GM12874 (cell line): ENCODE results near the gene CEACAM20.

Experiments
- TF ChIP-seq, protein P1 (sequence below): IDR thresholded peaks from 2 replicates; pipeline ENCODE4 v1.5.1; 2011; ENCODE audit warnings: low read depth, mild to moderate bottlenecking, control low read depth, low read length, moderate library complexity; ENCODE audit not compliant: insufficient read depth

The CEACAM20 gene

DNA sequence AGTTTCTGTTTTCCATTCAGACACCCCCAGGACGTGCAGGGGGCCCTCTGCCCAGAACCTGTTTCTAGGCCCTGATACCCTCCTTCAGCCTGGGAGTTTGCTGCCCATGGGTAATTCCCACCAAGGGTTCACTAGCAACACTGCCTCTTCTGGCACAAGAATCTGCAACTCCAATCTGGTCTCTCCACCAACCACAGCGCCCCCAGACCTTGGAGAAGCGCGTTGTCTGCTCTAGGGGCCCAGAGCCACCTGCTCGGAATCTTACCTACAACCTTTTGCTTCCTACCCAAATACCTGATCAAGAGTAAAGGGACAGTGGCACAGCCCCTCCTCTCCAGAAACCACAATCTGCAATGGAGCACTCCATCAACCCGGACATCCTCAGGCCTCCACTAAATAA, 29.9 kb downstream of the CEACAM20 start:
- TF ChIP-seq, protein P1, sequence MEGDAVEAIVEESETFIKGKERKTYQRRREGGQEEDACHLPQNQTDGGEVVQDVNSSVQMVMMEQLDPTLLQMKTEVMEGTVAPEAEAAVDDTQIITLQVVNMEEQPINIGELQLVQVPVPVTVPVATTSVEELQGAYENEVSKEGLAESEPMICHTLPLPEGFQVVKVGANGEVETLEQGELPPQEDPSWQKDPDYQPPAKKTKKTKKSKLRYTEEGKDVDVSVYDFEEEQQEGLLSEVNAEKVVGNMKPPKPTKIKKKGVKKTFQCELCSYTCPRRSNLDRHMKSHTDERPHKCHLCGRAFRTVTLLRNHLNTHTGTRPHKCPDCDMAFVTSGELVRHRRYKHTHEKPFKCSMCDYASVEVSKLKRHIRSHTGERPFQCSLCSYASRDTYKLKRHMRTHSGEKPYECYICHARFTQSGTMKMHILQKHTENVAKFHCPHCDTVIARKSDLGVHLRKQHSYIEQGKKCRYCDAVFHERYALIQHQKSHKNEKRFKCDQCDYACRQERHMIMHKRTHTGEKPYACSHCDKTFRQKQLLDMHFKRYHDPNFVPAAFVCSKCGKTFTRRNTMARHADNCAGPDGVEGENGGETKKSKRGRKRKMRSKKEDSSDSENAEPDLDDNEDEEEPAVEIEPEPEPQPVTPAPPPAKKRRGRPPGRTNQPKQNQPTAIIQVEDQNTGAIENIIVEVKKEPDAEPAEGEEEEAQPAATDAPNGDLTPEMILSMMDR = no peak

DNA sequence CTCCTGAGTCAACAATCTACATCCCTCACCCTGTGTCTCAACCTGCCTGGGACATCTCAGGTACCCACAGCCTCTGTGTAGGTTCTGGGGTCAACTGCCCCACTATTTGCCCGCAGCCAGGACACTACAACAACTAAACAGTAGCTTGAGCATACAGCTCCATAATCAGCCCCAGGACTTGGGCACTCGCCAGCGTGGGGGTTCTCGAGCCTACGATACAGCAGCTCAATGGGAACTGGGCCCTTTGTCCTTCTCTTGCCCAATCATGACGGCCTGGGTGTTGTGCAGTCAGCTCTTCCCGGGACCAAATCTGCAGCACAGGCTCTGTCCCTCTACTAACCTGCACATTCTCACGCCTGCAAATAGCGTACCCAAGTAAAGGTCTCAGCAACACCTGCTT, 30.5 kb downstream of the CEACAM20 start:
- TF ChIP-seq, protein P1 = no peak

DNA sequence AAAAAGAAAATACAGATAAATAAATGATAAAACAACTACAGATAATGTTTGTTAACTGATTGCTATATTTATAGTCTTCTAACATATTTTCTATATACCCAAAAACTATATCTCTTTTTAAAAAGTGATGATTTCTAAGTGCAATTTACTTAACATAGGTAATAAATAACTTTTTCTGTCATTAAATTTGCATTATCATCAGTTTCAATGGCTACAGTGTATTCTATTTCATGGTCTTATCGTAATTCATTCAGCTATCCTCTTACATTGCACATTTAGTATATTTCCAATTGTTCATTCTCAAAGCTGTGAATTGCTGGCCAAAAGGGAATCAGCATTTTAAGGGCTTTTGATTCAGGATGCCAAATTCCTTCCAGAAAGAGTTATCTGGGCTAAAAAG, 32.8 kb downstream of the CEACAM20 start:
- TF ChIP-seq, protein P1 = no peak

DNA sequence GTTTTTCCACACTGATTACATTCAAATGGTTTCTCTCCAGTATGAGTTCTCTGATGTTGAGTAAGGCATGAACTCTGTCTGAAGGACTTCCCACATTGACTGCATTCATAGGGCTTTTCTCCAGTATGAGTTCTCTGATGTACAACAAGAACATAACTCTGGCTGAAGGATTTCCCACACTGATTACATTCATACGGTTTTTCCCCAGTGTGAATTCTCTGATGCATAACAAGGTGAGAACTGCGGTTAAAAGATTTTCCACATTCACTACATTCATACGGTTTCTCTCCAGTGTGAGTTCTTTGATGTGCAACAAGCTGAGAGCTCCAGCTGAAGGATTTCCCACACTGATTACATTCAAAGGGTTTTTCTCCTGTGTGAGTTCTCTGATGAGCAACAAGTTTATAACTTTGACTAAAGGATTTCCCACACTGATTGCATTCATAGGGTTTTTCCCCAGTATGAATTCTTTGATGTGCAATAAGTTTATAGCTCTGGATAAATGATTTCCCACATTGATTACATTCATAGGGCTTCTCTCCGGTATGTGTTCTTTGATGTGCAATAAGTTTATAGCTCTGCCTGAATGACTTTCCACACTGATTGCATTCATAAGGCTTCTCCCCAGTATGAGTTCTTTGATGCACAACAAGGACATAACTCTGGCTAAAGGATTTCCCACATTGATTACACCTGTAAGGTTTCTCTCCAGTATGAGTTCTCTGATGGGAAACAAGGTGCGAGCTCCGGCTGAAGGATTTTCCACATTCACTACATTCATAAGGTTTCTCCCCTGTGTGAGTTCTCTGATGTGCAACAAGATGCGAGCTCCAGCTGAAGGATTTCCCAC, 52.7 kb downstream of the CEACAM20 start:
- TF ChIP-seq, protein P1 = no peak
